Measurements from ENCODE around the gene NUP214.

- no peak for TF ChIP-seq CTCF (IDR thresholded peaks at IDR 0.05; ENCODE audit: insufficient read depth, low read length)
- no peak for TF ChIP-seq POLR2AphosphoS5 (IDR thresholded peaks at IDR 0.05; ENCODE audit: low read depth)
- TF ChIP-seq REST (IDR thresholded peaks at IDR 0.05; ENCODE audit: insufficient replicate concordance, low read depth), result no peak
- no peak for TF ChIP-seq GABPA (IDR thresholded peaks at IDR 0.05; ENCODE audit: low read depth)
These were observed 40.1 kb downstream of the NUP214 start for GRCh38 chr9:131165523-131165922.
